Thyroid gland (tissue), 4 donors: ENCODE results near the gene ATIC.

Experiments
- POLR2A ChIP-seq, 2 donors: fragments of 450-650 bp; IDR thresholded peaks; one replicate each; pipeline ENCODE4 v1.6.1; 2017; ENCODE audit warnings: antibody characterized with exemption in 2 of 2, mild to moderate bottlenecking in 2 of 2, moderate library complexity in 1 of 2
- TF ChIP-seq, protein P1 (sequence below), 6 experiments: fragments of 200-600 bp in 3 of 6; fragments of 450-650 bp in 3 of 6; sonication (generic) in 3 of 6; IDR thresholded peaks; one replicate each; pipeline ENCODE4 v1.5.1; 2016 to 2019; ENCODE audit warnings: antibody characterized with exemption in 6 of 6, mild to moderate bottlenecking in 2 of 6, inconsistent platforms in 1 of 6, moderate library complexity in 1 of 6

DNA sequence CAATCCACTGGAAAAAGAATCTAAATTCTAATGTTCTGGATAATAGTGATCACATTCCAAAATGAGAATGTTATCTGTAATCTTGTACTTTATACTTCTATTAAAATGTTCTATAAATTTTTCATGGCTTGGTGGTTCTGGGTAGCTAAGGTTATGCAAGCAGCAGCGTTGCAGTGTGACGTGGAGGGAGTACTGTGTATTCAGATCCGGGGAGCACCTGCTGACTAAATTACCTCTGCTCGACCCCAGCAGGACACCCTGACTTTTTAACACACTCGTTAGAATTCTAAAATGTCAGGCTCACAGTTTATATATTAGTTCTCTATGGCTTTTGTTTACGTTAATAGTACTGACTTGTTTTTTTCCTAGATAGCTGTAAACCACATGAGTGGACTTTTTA, 13.0 kb downstream of the ATIC start:
- TF ChIP-seq POLR2A (IDR thresholded peaks at IDR 0.05): no peak
- TF ChIP-seq, protein P1, sequence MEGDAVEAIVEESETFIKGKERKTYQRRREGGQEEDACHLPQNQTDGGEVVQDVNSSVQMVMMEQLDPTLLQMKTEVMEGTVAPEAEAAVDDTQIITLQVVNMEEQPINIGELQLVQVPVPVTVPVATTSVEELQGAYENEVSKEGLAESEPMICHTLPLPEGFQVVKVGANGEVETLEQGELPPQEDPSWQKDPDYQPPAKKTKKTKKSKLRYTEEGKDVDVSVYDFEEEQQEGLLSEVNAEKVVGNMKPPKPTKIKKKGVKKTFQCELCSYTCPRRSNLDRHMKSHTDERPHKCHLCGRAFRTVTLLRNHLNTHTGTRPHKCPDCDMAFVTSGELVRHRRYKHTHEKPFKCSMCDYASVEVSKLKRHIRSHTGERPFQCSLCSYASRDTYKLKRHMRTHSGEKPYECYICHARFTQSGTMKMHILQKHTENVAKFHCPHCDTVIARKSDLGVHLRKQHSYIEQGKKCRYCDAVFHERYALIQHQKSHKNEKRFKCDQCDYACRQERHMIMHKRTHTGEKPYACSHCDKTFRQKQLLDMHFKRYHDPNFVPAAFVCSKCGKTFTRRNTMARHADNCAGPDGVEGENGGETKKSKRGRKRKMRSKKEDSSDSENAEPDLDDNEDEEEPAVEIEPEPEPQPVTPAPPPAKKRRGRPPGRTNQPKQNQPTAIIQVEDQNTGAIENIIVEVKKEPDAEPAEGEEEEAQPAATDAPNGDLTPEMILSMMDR (IDR thresholded peaks at IDR 0.05): no peak
